KG1 (cell line): ENCODE data around the gene RAPGEF1.

ENCODE experiments used
- DNase-seq: peaks from one replicate; lab custom pipeline; 2025; lab: John Stamatoyannopoulos, UW

The RAPGEF1 gene

DNA sequence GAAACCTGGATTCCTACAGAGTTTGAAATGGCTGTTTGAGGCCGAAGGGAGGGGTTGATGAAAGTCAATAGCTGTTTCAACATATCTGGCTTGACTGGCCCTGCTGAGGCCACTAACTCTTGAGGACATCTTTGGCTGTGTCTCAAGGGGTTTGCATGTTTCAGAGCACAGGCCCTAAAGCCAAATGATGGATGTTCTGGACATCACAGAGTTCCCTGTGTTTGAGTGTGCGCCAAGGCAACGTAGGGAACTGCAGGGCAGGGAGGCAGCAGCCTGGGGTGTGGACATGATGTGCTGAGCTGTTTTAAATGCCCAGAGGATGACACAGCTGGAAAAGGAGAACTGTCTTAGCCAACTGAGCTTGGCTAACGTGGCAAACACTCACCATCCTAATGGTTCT is 89.6 kb downstream of the RAPGEF1 start:
- no peak for DNase-seq

GRCh38 chr9:131649646-131650045 is 90.2 kb downstream of the RAPGEF1 start:
- DNase-seq, result no peak

DNA sequence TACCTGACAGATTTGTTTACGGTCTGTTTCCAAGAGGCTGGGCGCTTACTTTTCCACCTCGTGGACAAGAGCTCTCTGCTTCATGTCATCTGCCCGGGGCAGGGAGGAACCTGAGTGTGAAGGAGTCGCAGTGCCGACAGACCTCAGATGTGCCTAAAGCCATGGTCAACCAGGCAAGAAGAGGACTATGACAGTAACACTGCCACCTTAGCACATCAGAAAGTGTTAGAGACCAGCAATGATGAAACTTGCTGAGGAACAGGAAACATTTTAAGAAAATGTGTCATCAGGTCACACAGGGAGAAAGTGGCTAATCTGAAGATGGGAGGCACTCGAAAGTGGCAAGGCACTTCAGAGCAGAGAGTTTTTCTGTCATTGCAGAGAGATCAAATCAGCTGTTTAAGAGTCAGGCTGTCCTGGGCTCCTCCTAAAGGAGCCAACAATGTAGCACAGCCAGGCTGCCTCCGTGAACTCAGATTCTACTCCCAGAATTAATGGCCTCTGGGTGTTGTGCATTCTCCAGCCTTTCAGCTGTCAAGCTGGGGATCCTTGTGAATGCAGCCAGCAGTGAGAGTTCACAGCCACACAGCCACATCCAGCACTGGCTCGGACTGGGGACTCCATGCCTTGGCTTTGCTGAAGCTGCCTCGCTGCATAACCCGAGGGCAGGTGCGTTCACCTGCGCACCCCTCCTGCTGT is 94.6 kb downstream of the RAPGEF1 start:
- no peak for DNase-seq

GRCh38 chr9:131642496-131643083 is 97.3 kb downstream of the RAPGEF1 start:
- DNase-seq, result no peak

DNA sequence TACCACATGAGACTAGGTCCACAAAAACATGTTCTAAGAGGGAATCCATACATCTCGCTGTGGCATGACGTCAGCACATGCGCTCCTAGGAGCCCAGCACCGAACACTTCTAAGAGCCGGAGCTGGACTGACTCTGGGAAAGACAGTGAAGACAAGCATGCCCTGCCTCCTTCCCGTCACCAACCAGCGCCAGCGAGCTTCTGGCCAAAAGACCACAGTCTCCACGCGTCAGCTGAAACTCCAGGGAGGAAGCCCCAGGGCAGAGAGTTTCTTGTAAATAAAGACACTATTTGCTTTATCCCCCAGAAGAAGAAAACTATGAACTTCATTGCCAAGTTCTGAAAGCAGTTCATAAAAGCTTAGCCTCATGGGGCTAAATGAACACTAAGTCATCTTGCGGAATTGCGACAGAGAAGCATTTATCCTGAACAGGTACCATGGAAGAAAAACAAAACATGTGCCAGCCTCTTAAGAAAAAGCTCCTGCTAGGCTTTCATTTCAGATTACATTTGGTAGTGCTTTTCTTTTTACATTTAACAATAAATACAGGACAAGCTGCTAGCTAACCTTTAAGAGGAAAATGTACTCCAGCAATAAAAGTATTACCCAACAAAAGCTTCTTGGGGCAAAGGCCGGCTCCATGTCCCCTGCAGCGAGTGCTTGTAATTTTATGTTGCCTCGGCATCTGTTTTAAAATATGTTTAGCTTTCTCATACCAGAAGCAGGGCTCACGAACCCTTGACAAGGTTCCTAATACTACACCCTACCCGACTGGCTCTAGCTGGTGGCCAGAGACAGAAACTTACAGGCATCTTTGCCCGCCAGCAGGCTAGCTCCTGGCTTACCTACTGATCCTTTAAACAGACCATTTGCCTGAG is 98.0 kb downstream of the RAPGEF1 start:
- no peak for DNase-seq

GRCh38 chr9:131640438-131641137 is 99.3 kb downstream of the RAPGEF1 start:
- DNase-seq, result no peak

GRCh38 chr9:131639769-131640437 is 100.0 kb downstream of the RAPGEF1 start:
- no peak for DNase-seq

DNA sequence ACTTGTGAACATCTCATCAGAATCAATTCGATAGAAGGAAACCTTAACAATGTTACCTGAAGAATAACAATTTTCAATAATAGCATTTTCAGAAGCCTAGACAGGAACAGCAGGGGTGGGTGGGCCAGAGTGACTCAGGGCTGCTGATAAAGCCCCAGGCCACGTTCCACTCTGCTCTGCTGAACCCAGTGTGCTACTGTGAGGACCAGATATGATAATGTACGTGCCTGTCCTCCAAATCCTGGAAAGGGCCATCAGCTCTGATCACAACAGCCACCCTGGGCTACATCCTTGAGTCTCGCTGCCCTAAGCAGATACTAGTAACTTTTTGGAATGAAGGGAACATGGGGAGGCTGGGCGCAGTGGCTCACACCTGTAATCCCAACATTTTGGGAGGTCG is 103.3 kb downstream of the RAPGEF1 start:
- no peak for DNase-seq

- DNase-seq, result no peak
Observed at GRCh38 chr9:131635892-131636291, 104.0 kb downstream of the RAPGEF1 start.

DNA sequence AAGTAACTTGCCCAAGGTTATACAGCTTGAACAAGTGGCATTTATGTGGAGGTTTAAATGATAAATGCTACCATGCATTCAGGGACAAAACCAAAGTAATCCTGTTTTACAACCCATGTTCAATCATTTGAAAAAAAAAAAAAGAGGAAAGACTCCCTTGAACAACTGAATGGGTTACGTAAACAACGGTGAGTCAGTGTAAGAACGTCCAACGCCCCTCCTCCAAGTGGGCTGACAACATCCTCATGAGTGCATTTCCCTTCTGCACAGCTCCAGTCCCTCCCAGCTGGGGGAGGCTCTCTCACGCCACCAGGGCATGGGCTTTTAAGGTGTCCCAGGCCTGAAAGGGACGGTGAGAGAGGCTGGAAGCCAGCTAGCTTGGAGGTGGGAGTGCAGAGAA is 104.6 kb downstream of the RAPGEF1 start:
- peak; percentile 44 for DNase-seq

- no peak for DNase-seq
Observed at GRCh38 chr9:131633491-131634031, 106.3 kb downstream of the RAPGEF1 start.

- DNase-seq, result no peak
Observed at GRCh38 chr9:131631306-131631705, 108.6 kb downstream of the RAPGEF1 start.

DNA sequence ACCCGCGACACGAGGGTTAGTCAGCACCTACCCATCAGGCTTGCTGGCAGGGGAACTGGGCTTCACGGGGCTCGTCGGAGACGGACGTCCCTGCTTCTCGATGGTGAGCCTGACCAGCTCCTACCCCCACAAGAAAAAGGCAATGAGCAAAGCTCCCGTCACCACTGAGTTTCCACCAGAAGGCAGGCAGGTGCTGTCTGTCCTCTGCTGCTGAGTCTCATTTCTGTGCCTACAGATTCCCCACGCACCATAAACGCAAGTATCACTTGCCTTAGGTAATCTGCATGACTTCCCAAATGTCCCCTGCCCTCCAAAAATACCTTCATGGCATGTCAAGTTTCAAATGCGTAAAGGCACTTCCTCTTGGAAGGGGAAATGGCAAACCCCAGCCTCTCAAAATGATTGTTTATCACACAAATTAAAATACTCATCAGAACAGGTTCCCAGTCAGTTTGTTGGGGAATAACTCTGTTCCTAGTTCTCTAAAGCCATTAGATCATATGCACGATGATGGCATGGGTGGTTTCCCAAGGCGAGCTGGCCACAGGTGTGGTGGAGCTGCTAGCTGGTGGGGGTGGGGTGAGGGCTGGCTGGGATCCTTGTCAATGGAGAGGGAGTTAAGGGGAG is 109.6 kb downstream of the RAPGEF1 start:
- DNase-seq, result no peak

DNA sequence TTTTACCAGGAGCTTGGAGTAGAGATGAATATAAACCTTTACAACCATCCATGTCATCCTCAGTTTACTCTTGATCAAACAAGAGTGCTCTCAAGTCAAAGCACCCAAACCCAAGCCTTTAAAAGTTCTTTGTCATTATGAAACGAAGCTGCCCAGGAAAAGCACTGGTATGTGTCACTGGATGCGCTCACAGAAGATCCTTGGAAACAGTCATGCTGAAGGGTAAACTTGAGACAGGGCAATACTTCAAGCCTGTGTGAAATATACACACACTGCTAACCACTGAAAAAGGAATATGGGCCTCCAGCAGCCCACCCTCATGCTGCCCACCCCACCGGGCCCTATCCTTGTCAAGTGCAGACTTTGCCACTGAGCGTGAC is 110.1 kb downstream of the RAPGEF1 start:
- DNase-seq, result no peak

DNA sequence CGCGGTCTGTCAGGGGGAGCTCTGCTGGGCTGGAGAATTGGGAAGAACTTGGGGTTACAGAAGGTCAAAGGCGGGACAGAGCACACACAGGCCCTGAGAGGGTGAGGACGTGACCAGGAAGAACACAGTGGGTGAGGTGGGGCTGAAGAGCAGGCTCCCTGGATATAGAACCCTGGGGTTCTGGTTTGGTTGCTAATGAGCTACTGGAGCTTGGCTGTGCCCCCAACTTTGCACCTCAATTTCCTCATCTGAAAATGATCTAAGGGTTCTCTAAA is 110.7 kb downstream of the RAPGEF1 start:
- DNase-seq, result no peak

- no peak for DNase-seq
Observed at GRCh38 chr9:131628459-131629225, 111.2 kb downstream of the RAPGEF1 start.

GRCh38 chr9:131627648-131628458 is 112.0 kb downstream of the RAPGEF1 start:
- DNase-seq, result no peak

DNA sequence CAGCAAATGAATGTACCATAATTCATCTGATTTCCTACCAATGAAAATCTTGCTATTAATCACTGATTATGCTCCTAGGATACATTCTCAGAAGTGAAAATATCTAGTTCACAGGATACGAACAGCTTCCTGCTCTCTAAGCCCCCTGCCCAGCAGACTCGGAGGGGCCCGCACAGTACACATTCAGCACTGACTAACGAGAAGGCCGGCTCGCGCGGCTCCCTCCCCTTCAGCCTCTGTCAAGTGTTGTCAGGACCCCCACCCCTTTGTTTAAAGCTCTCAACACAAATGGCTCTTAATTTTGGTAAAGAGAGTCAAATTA is 112.6 kb downstream of the RAPGEF1 start:
- no peak for DNase-seq

GRCh38 chr9:131625790-131626670 is 113.8 kb downstream of the RAPGEF1 start:
- DNase-seq, result no peak
